Activated naive CD4-positive, alpha-beta T cell treated with anti-CD3 and anti-CD28 coated beads for 36 hours (primary cell): ENCODE results near the gene DPH3. TPM values are rescaled to one million over a fixed set of nuclear protein-coding genes. Genes with fewer than 3 reads are reported as not detected.
A peak's percentile ranks its signal among the peaks of the same experiment; 100 is the strongest.

Experiments used
- CTCF ChIA-PET: fragments of 350-600 bp; sonication (Branson Sonifier 250); formaldehyde crosslinking; loops from one replicate; lab custom pipeline; 2021; ENCODE audit warnings: antibody characterized with exemption; lab: Charles Lee
- DNase-seq: peaks from one replicate; pipeline ENCODE4 v3.0.0-alpha.2; 2020
- H3K27ac Mint-ChIP-seq: one replicate; pipeline ENCODE4 v1.8.0; 2021; ENCODE audit warnings: mild to moderate bottlenecking, mixed read lengths
- H3K27me3 Mint-ChIP-seq: one replicate; pipeline ENCODE4 v1.8.0; 2021; ENCODE audit warnings: low read depth, mixed read lengths
- H3K36me3 Mint-ChIP-seq: one replicate; pipeline ENCODE4 v1.8.0; 2021; ENCODE audit warnings: low read depth, mixed read lengths
- H3K4me1 Mint-ChIP-seq: one replicate; pipeline ENCODE4 v1.8.0; 2021; ENCODE audit warnings: low read depth, mixed read lengths
- H3K4me3 Mint-ChIP-seq: one replicate; pipeline ENCODE4 v1.8.0; 2021; ENCODE audit warnings: mild to moderate bottlenecking, moderate library complexity, mixed read lengths
- H3K9me3 Mint-ChIP-seq: one replicate; pipeline ENCODE4 v1.8.0; 2021; ENCODE audit warnings: mixed read lengths
- intact Hi-C: fragments of 100-400 bp; cut with micrococcal nuclease; formaldehyde crosslinking; loops from one replicate; pipeline ENCODE4 v1.15.1; 2023
- total RNA-seq, 2 experiments: library from RNA; stranded (reverse); gene quantifications; one replicate each; pipeline ENCODE4 v1.2.3, GENCODE V29; 2021

The DPH3 gene
- total RNA-seq, 2 experiments from 2014 or later: 16.1 to 17.0 TPM

- no peaks in the 10 kb centered on the region for H3K9me3 Mint-ChIP-seq
- peaks cover 31% of the 10 kb centered on the region for H3K4me1 Mint-ChIP-seq
- no peak overlapping the region for H3K27ac Mint-ChIP-seq
- DNase-seq: no peak
- H3K36me3 Mint-ChIP-seq: peaks cover 14% of the 10 kb centered on the region
- intact Hi-C loops: no loop called here
- CTCF ChIA-PET: interaction anchor here (0.6 to 7.3 kb wide), 10 partner anchors 15 to 335 kb away, joined by 3 to 44 read pairs (median 7); no protein-coding TSS in a partner anchor
- peak overlapping the region; percentile 44 for H3K4me3 Mint-ChIP-seq
- no peaks in the 10 kb centered on the region for H3K27me3 Mint-ChIP-seq
These were observed 2.0 kb upstream of the DPH3 start for GRCh38 chr3:16266714-16267113.

- Mint-ChIP-seq H3K36me3 (peaks cover 7% of the 10 kb centered on the region), H3K9me3 (no peaks in the 10 kb centered on the region), H3K27me3 (no peaks in the 10 kb centered on the region), H3K4me1 (peaks cover 31% of the 10 kb centered on the region), H3K4me3 (peak overlapping the region; percentile 96), H3K27ac (peak overlapping the region; percentile 94)
- no peak for DNase-seq
- intact Hi-C loops: loop anchor here (1.0 to 2.0 kb wide), 7 partner anchors 21 to 331 kb away; no protein-coding TSS in a partner anchor
- CTCF ChIA-PET: interaction anchor here (1.0 to 7.3 kb wide), 8 partner anchors 17 to 286 kb away, joined by 3 to 38 read pairs (median 8); no protein-coding TSS in a partner anchor
These were observed 678 bp upstream of the DPH3 start for GRCh38 chr3:16265455-16265786.

GRCh38 chr3:16264174-16264707 is 502 bp downstream of the DPH3 start:
- DNase-seq: peak; percentile 34
- no peaks in the 10 kb centered on the region for H3K9me3 Mint-ChIP-seq
- CTCF ChIA-PET: interaction anchor here (0.7 to 7.3 kb wide), 10 partner anchors 12 to 286 kb away, joined by 3 to 38 read pairs (median 4); no protein-coding TSS in a partner anchor
- H3K36me3 Mint-ChIP-seq: no peaks in the 10 kb centered on the region
- intact Hi-C loops: loop anchor here (1.0 to 2.0 kb wide), 3 partner anchors 257 to 663 kb away; partner anchors contain the start of genes BTD and HACL1
- peak overlapping the region; percentile 94 for H3K27ac Mint-ChIP-seq
- peak overlapping the region; percentile 96 for H3K4me3 Mint-ChIP-seq
- peaks cover 35% of the 10 kb centered on the region for H3K4me1 Mint-ChIP-seq
- H3K27me3 Mint-ChIP-seq: no peaks in the 10 kb centered on the region

GRCh38 chr3:16262174-16262573 is 2.6 kb downstream of the DPH3 start:
- intact Hi-C loops: no loop called here
- no peak overlapping the region for H3K27ac Mint-ChIP-seq
- CTCF ChIA-PET: no interaction called here

GRCh38 chr3:16260046-16260445 is 4.7 kb downstream of the DPH3 start:
- Mint-ChIP-seq H3K9me3 (no peaks in the 10 kb centered on the region), H3K27ac (no peak overlapping the region), H3K27me3 (no peaks in the 10 kb centered on the region), H3K4me3 (no peak overlapping the region), H3K4me1 (peaks cover 13% of the 10 kb centered on the region), H3K36me3 (peaks cover 1% of the 10 kb centered on the region)
- intact Hi-C loops: no loop called here
- no peak for DNase-seq
- CTCF ChIA-PET: interaction anchor here (1.3 kb wide), 1 partner anchor 9 kb away, joined by 3 read pairs; no protein-coding TSS in a partner anchor

More at GRCh38 chr3:16262174-16262573, 2.6 kb downstream of the DPH3 start:
- H3K4me3 Mint-ChIP-seq: no peak overlapping the region
- no peaks in the 10 kb centered on the region for H3K9me3 Mint-ChIP-seq
- H3K4me1 Mint-ChIP-seq: peaks cover 25% of the 10 kb centered on the region
- no peaks in the 10 kb centered on the region for H3K27me3 Mint-ChIP-seq
- peaks cover 1% of the 10 kb centered on the region for H3K36me3 Mint-ChIP-seq
- no peak for DNase-seq

GRCh38 chr3:16258866-16259265 is 5.9 kb downstream of the DPH3 start:
- Mint-ChIP-seq H3K27ac (no peak overlapping the region), H3K27me3 (no peaks in the 10 kb centered on the region), H3K4me3 (no peak overlapping the region), H3K4me1 (peaks cover 11% of the 10 kb centered on the region), H3K36me3 (peaks cover 1% of the 10 kb centered on the region), H3K9me3 (no peaks in the 10 kb centered on the region)
- CTCF ChIA-PET: interaction anchor here (1.2 kb wide), 1 partner anchor 11 kb away, joined by 3 read pairs; no protein-coding TSS in a partner anchor
- no peak for DNase-seq
- intact Hi-C loops: no loop called here

GRCh38 chr3:16258177-16258576 is 6.6 kb downstream of the DPH3 start:
- no peaks in the 10 kb centered on the region for H3K27me3 Mint-ChIP-seq
- no peaks in the 10 kb centered on the region for H3K9me3 Mint-ChIP-seq
- H3K36me3 Mint-ChIP-seq: peaks cover 1% of the 10 kb centered on the region
- H3K4me1 Mint-ChIP-seq: peaks cover 11% of the 10 kb centered on the region
- intact Hi-C loops: no loop called here
- DNase-seq: no peak
- H3K27ac Mint-ChIP-seq: no peak overlapping the region
- CTCF ChIA-PET: no interaction called here
- no peak overlapping the region for H3K4me3 Mint-ChIP-seq

GRCh38 chr3:16257309-16257708 is 7.4 kb downstream of the DPH3 start:
- intact Hi-C loops: no loop called here
- Mint-ChIP-seq H3K4me1 (peaks cover 11% of the 10 kb centered on the region), H3K27ac (no peak overlapping the region), H3K4me3 (no peak overlapping the region), H3K9me3 (no peaks in the 10 kb centered on the region), H3K27me3 (no peaks in the 10 kb centered on the region), H3K36me3 (peaks cover 1% of the 10 kb centered on the region)
- no peak for DNase-seq
- CTCF ChIA-PET: interaction anchor here (0.6 kb wide), 1 partner anchor 32 kb away, joined by 3 read pairs; no protein-coding TSS in a partner anchor

GRCh38 chr3:16255726-16256125 is 9.0 kb downstream of the DPH3 start:
- Mint-ChIP-seq H3K27ac (no peak overlapping the region), H3K36me3 (peaks cover 1% of the 10 kb centered on the region), H3K9me3 (no peaks in the 10 kb centered on the region), H3K27me3 (no peaks in the 10 kb centered on the region), H3K4me3 (no peak overlapping the region), H3K4me1 (peaks cover 11% of the 10 kb centered on the region)
- no peak for DNase-seq
- CTCF ChIA-PET: interaction anchor here (0.7 kb wide), 1 partner anchor 934 kb away, joined by 3 read pairs; no protein-coding TSS in a partner anchor
- intact Hi-C loops: no loop called here

- intact Hi-C loops: no loop called here
- DNase-seq: no peak
- H3K4me1 Mint-ChIP-seq: peaks cover 11% of the 10 kb centered on the region
- CTCF ChIA-PET: interaction anchor here (0.7 kb wide), 1 partner anchor 934 kb away, joined by 3 read pairs; no protein-coding TSS in a partner anchor
- peaks cover 1% of the 10 kb centered on the region for H3K36me3 Mint-ChIP-seq
- H3K27ac Mint-ChIP-seq: no peak overlapping the region
- no peaks in the 10 kb centered on the region for H3K9me3 Mint-ChIP-seq
- no peak overlapping the region for H3K4me3 Mint-ChIP-seq
- H3K27me3 Mint-ChIP-seq: no peaks in the 10 kb centered on the region
These were observed 9.4 kb downstream of the DPH3 start for GRCh38 chr3:16255326-16255725.

GRCh38 chr3:16254916-16255315 is 9.8 kb downstream of the DPH3 start:
- intact Hi-C loops: no loop called here
- DNase-seq: no peak
- no peak overlapping the region for H3K4me3 Mint-ChIP-seq
- no peaks in the 10 kb centered on the region for H3K27me3 Mint-ChIP-seq
- H3K9me3 Mint-ChIP-seq: no peaks in the 10 kb centered on the region
- peaks cover 9% of the 10 kb centered on the region for H3K4me1 Mint-ChIP-seq
- H3K36me3 Mint-ChIP-seq: peaks cover 1% of the 10 kb centered on the region
- CTCF ChIA-PET: interaction anchor here (1.1 kb wide), 1 partner anchor 14 kb away, joined by 3 read pairs; no protein-coding TSS in a partner anchor
- H3K27ac Mint-ChIP-seq: no peak overlapping the region

- H3K27me3 Mint-ChIP-seq: no peaks in the 10 kb centered on the region
- intact Hi-C loops: no loop called here
- no peak overlapping the region for H3K4me3 Mint-ChIP-seq
- CTCF ChIA-PET: interaction anchor here (1.1 kb wide), 1 partner anchor 13 kb away, joined by 3 read pairs; no protein-coding TSS in a partner anchor
- H3K4me1 Mint-ChIP-seq: peaks cover 2% of the 10 kb centered on the region
- no peak overlapping the region for H3K27ac Mint-ChIP-seq
- no peaks in the 10 kb centered on the region for H3K36me3 Mint-ChIP-seq
- DNase-seq: no peak
- H3K9me3 Mint-ChIP-seq: no peaks in the 10 kb centered on the region
These were observed 11.1 kb downstream of the DPH3 start for GRCh38 chr3:16253601-16254000.

- peaks cover 2% of the 10 kb centered on the region for H3K4me1 Mint-ChIP-seq
- no peak overlapping the region for H3K27ac Mint-ChIP-seq
- H3K4me3 Mint-ChIP-seq: no peak overlapping the region
- H3K27me3 Mint-ChIP-seq: no peaks in the 10 kb centered on the region
- no peaks in the 10 kb centered on the region for H3K36me3 Mint-ChIP-seq
- no peak for DNase-seq
- H3K9me3 Mint-ChIP-seq: no peaks in the 10 kb centered on the region
- intact Hi-C loops: no loop called here
- CTCF ChIA-PET: interaction anchor here (1.1 kb wide), 1 partner anchor 203 kb away, joined by 3 read pairs; no protein-coding TSS in a partner anchor
These were observed 11.8 kb downstream of the DPH3 start for GRCh38 chr3:16252988-16253387.
